GM19043 (cell line): Measurements from ENCODE around the gene CEACAM7.

ENCODE experiments used
- ATAC-seq: cut with Tn5 transposase; IDR thresholded peaks from one replicate; pipeline ENCODE4 v1.9.1; 2021; ENCODE audit warnings: low read depth; ENCODE audit not compliant: unreplicated experiment

The CEACAM7 gene

DNA sequence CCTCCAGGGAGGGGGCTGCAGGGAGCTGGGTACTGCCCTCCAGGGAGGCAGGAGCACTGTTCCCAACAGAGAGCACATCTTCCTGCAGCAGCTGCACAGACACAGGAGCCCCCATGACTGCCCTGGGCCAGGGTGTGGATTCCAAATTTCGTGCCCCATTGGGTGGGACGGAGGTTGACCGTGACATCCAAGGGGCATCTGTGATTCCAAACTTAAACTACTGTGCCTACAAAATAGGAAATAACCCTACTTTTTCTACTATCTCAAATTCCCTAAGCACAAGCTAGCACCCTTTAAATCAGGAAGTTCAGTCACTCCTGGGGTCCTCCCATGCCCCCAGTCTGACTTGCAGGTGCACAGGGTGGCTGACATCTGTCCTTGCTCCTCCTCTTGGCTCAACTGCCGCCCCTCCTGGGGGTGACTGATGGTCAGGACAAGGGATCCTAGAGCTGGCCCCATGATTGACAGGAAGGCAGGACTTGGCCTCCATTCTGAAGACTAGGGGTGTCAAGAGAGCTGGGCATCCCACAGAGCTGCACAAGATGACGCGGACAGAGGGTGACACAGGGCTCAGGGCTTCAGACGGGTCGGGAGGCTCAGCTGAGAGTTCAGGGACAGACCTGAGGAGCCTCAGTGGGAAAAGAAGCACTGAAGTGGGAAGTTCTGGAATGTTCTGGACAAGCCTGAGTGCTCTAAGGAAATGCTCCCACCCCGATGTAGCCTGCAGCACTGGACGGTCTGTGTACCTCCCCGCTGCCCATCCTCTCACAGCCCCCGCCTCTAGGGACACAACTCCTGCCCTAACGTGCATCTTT is 12.5 kb upstream of the CEACAM7 start:
- ATAC-seq, result no peak

DNA sequence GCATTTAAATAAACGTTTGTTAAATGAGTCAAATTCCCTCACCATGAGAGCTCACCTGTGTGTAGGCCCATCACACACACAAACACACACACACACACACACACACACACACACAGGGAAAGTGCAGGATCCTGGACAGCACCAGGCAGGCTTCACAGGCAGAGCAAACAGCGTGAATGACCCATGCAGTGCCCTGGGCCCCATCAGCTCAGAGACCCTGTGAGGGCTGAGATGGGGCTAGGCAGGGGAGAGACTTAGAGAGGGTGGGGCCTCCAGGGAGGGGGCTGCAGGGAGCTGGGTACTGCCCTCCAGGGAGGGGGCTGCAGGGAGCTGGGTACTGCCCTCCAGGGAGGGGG is 11.9 kb upstream of the CEACAM7 start:
- ATAC-seq, result no peak

DNA sequence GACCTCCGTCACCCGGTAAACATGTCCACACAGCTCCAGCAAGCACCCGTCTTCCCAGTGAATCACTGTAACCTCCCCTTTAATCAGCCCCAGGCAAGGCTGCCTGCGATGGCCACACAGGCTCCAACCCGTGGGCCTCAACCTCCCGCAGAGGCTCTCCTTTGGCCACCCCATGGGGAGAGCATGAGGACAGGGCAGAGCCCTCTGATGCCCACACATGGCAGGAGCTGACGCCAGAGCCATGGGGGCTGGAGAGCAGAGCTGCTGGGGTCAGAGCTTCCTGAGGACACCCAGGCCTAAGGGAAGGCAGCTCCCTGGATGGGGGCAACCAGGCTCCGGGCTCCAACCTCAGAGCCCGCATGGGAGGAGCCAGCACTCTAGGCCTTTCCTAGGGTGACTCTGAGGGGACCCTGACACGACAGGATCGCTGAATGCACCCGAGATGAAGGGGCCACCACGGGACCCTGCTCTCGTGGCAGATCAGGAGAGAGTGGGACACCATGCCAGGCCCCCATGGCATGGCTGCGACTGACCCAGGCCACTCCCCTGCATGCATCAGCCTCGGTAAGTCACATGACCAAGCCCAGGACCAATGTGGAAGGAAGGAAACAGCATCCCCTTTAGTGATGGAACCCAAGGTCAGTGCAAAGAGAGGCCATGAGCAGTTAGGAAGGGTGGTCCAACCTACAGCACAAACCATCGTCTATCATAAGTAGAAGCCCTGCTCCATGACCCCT is 11.3 kb upstream of the CEACAM7 start:
- ATAC-seq, result no peak

DNA sequence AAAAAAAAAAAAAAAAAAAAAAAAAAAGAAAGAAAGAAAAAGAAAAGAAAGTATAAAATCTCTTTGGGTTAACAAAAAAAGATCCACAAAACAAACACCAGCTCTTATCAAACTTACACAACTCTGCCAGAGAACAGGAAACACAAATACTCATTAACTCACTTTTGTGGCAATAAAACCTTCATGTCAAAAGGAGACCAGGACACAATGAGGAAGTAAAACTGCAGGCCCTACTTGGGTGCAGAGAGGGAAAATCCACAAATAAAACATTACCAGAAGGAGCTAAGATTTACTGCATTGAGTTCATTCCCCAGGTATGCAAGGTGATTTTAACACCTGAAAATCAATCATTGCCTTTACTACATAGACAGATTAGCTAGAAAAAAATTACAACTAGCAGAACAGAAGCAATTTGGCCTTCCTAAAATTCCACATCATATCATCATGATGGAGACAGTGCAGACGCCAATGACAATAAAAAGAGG is 10.7 kb upstream of the CEACAM7 start:
- ATAC-seq, result no peak

DNA sequence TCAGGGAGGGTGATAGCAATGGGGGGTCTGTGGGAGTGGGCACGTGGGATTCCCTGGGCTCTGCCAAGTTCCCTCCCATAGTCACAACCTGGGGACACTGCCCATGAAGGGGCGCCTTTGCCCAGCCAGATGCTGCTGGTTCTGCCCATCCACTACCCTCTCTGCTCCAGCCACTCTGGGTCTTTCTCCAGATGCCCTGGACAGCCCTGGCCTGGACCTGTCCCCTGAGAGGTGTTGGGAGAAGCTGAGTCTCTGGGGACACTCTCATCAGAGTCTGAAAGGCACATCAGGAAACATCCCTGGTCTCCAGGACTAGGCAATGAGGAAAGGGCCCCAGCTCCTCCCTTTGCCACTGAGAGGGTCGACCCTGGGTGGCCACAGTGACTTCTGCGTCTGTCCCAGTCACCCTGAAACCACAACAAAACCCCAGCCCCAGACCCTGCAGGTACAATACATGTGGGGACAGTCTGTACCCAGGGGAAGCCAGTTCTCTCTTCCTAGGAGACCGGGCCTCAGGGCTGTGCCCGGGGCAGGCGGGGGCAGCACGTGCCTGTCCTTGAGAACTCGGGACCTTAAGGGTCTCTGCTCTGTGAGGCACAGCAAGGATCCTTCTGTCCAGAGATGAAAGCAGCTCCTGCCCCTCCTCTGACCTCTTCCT is 9.3 kb upstream of the CEACAM7 start:
- ATAC-seq, result no peak

DNA sequence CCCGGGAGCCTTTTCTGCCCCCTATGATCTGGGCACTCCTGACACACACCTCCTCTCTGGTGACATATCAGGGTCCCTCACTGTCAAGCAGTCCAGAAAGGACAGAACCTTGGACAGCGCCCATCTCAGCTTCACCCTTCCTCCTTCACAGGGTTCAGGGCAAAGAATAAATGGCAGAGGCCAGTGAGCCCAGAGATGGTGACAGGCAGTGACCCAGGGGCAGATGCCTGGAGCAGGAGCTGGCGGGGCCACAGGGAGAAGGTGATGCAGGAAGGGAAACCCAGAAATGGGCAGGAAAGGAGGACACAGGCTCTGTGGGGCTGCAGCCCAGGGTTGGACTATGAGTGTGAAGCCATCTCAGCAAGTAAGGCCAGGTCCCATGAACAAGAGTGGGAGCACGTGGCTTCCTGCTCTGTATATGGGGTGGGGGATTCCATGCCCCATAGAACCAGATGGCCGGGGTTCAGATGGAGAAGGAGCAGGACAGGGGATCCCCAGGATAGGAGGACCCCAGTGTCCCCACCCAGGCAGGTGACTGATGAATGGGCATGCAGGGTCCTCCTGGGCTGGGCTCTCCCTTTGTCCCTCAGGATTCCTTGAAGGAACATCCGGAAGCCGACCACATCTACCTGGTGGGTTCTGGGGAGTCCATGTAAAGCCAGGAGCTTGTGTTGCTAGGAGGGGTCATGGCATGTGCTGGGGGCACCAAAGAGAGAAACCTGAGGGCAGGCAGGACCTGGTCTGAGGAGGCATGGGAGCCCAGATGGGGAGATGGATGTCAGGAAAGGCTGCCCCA is 8.5 kb upstream of the CEACAM7 start:
- no peak for ATAC-seq

DNA sequence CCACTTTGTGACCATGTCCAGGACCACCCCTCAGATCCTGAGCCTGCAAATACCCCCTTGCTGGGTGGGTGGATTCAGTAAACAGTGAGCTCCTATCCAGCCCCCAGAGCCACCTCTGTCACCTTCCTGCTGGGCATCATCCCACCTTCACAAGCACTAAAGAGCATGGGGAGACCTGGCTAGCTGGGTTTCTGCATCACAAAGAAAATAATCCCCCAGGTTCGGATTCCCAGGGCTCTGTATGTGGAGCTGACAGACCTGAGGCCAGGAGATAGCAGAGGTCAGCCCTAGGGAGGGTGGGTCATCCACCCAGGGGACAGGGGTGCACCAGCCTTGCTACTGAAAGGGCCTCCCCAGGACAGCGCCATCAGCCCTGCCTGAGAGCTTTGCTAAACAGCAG is 7.7 kb upstream of the CEACAM7 start:
- ATAC-seq, result no peak

DNA sequence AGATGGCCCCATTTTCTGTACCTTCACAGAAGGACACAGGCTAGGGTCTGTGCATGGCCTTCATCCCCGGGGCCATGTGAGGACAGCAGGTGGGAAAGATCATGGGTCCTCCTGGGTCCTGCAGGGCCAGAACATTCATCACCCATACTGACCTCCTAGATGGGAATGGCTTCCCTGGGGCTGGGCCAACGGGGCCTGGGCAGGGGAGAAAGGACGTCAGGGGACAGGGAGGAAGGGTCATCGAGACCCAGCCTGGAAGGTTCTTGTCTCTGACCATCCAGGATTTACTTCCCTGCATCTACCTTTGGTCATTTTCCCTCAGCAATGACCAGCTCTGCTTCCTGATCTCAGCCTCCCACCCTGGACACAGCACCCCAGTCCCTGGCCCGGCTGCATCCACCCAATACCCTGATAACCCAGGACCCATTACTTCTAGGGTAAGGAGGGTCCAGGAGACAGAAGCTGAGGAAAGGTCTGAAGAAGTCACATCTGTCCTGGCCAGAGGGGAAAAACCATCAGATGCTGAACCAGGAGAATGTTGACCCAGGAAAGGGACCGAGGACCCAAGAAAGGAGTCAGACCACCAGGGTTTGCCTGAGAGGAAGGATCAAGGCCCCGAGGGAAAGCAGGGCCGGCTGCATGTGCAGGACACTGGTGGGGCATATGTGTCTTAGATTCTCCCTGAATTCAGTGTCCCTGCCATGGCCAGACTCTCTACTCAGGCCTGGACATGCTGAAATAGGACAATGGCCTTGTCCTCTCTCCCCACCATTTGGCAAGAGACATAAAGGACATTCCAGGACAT is 7.0 kb upstream of the CEACAM7 start:
- no peak for ATAC-seq

DNA sequence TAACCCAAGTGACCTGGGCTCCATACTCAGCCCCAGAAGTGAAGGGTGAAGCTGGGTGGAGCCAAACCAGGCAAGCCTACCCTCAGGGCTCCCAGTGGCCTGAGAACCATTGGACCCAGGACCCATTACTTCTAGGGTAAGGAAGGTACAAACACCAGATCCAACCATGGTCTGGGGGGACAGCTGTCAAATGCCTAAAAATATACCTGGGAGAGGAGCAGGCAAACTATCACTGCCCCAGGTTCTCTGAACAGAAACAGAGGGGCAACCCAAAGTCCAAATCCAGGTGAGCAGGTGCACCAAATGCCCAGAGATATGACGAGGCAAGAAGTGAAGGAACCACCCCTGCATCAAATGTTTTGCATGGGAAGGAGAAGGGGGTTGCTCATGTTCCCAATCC is 6.1 kb upstream of the CEACAM7 start:
- ATAC-seq, result no peak

DNA sequence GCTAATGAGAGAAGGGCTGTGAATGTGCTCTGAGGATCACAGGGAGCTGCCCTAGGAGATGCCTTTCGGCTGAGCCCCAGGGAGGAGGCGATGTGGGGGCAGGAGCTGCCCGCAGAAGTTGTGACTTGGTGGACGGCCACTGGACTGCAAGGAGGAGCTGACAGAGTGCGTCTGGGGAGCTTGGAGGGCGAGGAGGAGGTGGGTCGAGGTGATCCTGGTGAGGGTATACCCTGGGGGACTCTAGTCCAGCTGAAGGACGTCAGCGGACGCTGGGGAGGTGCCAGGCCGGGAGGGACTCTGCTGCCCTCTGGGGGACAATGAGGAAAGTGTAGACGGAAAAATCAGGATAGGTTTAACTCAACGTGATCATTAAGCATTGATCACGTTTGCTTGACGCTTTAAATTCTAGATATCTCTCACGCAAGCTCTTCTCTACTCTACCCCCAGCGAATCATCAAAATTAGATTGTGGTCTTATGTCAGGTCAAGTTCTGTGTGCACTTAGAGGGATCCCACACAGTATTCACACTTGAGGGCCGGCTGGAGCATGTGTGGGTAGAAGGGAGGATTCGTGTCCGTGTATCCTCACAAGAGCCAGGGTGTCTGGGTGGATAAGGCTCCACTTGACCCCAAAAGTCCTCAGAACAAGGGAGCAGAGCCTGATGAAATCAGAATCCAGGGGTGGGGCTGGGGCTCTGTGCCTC is 3.3 kb upstream of the CEACAM7 start:
- ATAC-seq, result no peak

DNA sequence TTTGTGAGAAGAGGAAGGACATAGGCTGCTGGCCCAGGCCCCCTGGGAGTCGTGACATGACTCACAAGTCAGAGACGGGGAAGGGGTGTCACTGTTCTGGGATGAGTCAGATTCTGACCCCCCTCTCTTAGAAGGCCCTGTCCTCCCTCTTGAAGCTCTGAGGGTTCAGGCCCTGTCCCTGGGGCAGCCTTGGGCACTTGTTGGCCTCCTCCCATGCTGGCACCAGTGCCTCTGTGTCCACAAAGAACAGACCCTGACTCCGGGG is 2.7 kb upstream of the CEACAM7 start:
- ATAC-seq, result no peak

DNA sequence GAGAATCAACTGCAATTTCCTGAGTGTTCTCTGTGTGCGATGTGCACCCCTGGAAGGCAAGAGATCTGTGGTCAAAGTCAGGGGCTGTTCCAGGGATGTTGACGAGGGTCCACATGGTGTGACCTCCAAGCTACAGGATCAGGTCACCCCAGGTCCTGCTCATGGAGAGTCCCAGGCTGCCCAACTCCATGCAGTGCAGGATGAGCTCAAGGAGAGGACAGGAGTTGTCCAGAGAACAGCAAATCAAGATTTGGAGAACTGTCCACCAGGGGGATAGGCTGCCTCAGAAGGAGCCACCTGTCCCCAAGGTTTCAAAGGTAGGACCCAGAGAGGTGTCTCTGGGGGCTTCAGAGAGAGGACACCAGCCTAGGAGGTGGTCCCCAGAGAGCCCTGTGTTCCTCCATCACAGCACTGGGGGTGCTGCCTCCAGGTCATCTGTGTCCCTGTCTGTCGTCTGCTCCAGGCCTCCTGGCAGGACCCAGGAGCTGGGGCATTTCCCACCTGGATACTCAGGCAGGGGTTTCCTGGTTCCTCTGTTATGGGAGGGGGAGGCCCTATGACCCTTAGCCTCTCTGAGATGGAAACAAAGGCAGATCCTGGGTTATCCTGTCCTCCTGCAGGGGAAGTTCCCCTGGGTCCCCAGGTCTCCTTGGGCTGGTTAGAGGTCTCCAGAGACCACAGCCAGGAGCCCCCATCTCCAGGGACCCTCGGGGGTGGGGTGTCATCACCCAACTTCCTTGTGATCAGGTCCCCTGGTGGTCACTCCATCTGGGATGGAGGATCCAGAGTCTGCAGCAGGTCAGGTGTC is 2.1 kb upstream of the CEACAM7 start:
- no peak for ATAC-seq

DNA sequence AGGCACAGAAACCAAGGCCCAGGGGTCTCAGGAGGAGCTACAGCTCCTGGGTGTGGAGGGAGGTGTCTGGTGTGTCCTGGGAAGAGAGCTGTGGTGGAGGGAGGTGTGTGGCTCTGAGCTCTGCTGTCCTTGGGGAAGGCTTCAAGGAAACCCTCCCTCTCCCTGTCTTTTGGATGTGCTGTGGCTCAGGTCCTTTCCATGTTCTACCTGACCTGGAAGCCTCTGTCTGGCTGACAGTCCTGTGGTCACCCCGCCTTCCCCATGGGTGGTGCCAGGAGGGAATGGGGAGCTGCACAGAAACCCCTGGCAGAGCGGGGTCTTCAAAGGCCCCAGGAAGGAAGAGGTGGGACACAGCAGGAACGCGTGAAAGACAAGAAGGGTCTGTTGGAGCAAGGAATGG is 617 bp upstream of the CEACAM7 start:
- no peak for ATAC-seq

DNA sequence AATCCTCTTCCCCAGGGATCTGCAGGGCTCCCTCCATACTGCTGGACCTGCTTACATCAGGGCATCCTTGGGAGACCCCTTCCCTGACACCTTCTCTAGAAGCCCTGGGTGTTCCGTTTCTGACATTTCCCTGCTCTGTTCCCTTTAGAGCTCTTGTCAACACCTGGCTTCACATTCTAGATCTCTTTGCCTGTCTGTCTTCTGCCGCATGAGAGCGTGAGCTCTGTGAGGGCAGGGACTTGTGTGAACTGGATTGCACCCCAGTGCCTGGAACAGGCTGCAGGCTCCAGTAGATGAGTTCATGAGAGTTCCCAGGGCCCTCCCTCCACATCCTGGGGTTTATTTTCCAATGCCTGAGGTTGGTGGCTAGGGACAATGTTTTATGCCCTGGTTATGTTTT is 651 bp downstream of the CEACAM7 start:
- no peak for ATAC-seq

DNA sequence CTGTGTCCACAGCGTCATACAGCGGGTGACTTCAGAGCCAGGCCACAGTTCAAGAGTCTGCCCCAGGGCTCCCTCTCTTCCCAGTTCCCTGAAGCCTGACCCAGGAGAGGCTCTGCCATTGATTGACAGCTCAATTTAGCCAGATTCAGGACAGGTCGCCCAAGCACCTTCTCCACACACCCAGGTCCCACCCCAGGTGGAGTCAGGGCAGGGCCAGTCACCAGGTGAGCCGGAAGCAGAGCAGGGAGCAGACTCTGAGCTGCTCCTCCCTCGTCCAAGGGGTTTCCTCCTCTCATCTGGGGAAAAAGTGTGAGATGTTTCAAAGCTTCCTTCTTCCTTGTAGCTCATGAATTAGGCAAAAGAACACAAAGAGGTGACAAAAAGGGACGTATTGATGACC is 5.6 kb downstream of the CEACAM7 start:
- no peak for ATAC-seq

DNA sequence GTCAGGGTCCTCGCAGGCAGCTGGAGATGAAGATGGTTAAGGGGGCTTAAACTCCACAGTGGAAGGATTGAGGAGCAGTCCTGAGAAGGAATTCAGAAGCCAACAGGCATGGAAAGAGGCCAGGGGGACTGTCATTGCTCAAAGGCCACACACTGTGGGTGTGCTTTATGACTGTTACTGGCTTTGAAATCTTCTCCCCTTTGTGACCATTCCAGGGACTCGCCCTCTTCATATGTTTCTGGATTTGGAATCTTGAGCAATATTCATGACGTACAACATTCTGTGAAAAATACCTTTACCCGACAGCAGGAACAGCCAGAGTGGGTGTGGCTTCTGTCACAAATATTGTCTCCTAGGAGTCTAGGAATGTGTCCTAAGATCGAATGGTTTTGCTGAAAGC is 16.6 kb downstream of the CEACAM7 start:
- ATAC-seq, result no peak

DNA sequence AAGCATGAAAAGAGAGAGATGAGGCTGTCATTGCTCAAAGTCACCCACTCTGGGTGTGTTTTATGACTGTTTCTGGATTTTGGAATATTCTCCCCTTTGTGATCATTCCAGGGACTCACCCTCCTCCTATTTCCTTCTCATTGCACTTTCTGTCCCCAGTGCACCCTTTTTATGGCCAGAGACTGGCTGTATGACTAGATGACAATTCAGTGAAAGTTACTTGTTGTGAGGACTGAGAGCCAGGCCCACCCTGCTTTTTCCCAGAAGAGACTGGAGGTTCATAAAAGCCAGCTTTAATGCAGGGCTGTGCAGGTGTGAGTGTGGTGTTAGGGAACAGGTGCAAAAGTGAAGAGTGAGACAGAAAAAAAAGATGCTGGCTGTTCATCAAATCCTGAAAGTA is 17.3 kb downstream of the CEACAM7 start:
- ATAC-seq, result no peak

DNA sequence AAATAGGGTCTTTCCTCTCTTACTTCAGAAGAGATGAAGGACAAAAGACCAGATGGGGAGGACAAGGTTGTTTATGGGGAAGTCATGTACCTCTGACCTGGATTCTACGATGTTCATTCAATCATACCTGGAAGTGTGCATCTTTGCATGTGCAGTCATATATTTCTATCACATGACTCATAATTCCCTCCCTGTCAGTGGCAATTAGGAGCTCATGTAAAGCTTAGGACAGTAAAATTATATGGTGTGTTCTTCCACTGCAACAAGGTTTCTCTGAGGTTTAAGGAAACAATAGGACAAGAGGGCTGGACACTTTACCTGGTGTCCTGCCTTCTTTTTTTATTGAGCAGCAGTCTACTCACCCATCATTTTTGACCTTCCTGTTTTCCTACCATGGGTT is 19.8 kb downstream of the CEACAM7 start:
- ATAC-seq, result no peak

DNA sequence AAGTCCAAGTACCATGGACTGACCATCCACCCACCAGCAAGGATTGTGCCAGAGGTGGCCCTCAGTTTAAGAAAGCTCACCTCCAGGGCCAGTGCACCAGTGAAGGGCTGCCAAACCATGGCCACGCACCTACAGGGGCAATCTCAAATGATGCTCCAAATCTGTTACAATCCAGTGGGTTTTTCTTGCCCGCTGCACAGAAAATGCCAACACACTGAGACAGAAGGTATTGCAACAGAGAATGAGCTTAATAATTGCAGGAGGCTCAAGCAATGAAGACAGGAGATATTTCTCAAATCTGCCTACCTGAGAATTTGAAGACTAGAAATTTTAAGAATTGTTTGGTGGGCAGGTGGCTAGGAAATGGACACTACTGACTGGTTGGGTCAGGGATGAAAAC is 22.0 kb downstream of the CEACAM7 start:
- no peak for ATAC-seq
